Measurements from ENCODE around the gene PGLYRP2. TPM values are rescaled to one million over a fixed set of nuclear protein-coding genes. Genes with fewer than 3 reads are reported as not detected.

PGLYRP2 gene
- total and polyA plus RNA-seq, 2 donors (not counting 1 experiment from before 2014, with no cell fraction given): not detected

GRCh38 chr19:15526408-15526807 lies 47.1 kb upstream of the PGLYRP2 start:
- H3K9me3 ChIP-seq (ENCODE audit: control insufficient read depth, insufficient read depth, low read depth, low read length): no peaks in the 10 kb centered on the region
- no peak for TF ChIP-seq CTCF (conservative IDR thresholded peaks at IDR 0.05 in 1 of 2, IDR thresholded peaks at IDR 0.05 in 1 of 2; ENCODE audit: low read depth in 1 of 2, low read length in 2 of 2)
- no peak for TF ChIP-seq EZH2 (IDR thresholded peaks at IDR 0.05; ENCODE audit: low read length, missing control alignments)
- H3K79me2 ChIP-seq (ENCODE audit: control insufficient read depth, insufficient read depth, low read length): no peaks in the 10 kb centered on the region
- no peak overlapping the region for H3K4me3 ChIP-seq (replicated peaks in 1 of 4; ENCODE audit: control extremely low read depth in 1 of 4, insufficient read depth in 1 of 4, low read depth in 3 of 4, low read length in 4 of 4)
- no peak for DNase-seq (ENCODE audit: low read depth in 2 of 2)
- H4K20me1 ChIP-seq (ENCODE audit: control insufficient read depth, extremely low read depth, insufficient read depth, low read length): no peaks in the 10 kb centered on the region
- H3K27me3 ChIP-seq (ENCODE audit: control insufficient read depth, insufficient read depth, low read length): no peaks in the 10 kb centered on the region
- H3K27ac ChIP-seq (ENCODE audit: insufficient read depth, low read length): no peak overlapping the region
- H3K4me1 ChIP-seq (ENCODE audit: control insufficient read depth, extremely low read depth, insufficient read depth, low read length): no peaks in the 10 kb centered on the region
- H3K9ac ChIP-seq (ENCODE audit: insufficient read depth, low read length): no peak overlapping the region
- H2AFZ ChIP-seq (ENCODE audit: low read length): no peak overlapping the region
- H3K4me2 ChIP-seq (ENCODE audit: extremely low read depth, insufficient read depth, low read length): no peak overlapping the region
- no peaks in the 10 kb centered on the region for H3K36me3 ChIP-seq (ENCODE audit: control insufficient read depth, insufficient read depth, low read length)

- no peak overlapping the region for H3K4me2 ChIP-seq (ENCODE audit: extremely low read depth, insufficient read depth, low read length)
- H3K9me3 ChIP-seq (ENCODE audit: control insufficient read depth, insufficient read depth, low read depth, low read length): no peaks in the 10 kb centered on the region
- H3K4me3 ChIP-seq (replicated peaks in 1 of 4; ENCODE audit: control extremely low read depth in 1 of 4, insufficient read depth in 1 of 4, low read depth in 3 of 4, low read length in 4 of 4): no peak overlapping the region
- no peaks in the 10 kb centered on the region for H4K20me1 ChIP-seq (ENCODE audit: control insufficient read depth, extremely low read depth, insufficient read depth, low read length)
- H3K79me2 ChIP-seq (ENCODE audit: control insufficient read depth, insufficient read depth, low read length): no peaks in the 10 kb centered on the region
- no peak overlapping the region for H3K9ac ChIP-seq (ENCODE audit: insufficient read depth, low read length)
- no peaks in the 10 kb centered on the region for H3K27me3 ChIP-seq (ENCODE audit: control insufficient read depth, insufficient read depth, low read length)
- no peaks in the 10 kb centered on the region for H3K4me1 ChIP-seq (ENCODE audit: control insufficient read depth, extremely low read depth, insufficient read depth, low read length)
- no peaks in the 10 kb centered on the region for H3K36me3 ChIP-seq (ENCODE audit: control insufficient read depth, insufficient read depth, low read length)
- no peak overlapping the region for H2AFZ ChIP-seq (ENCODE audit: low read length)
- TF ChIP-seq CTCF (conservative IDR thresholded peaks at IDR 0.05 in 1 of 2, IDR thresholded peaks at IDR 0.05 in 1 of 2; ENCODE audit: low read depth in 1 of 2, low read length in 2 of 2) (no peak), EZH2 (IDR thresholded peaks at IDR 0.05; ENCODE audit: low read length, missing control alignments) (no peak)
- no peak for DNase-seq (ENCODE audit: low read depth in 2 of 2)
- H3K27ac ChIP-seq (ENCODE audit: insufficient read depth, low read length): no peak overlapping the region
Observed at GRCh38 chr19:15525291-15525690, 46.0 kb upstream of the PGLYRP2 start.

GRCh38 chr19:15524781-15525180 lies 45.5 kb upstream of the PGLYRP2 start:
- Histone ChIP-seq H3K9ac (ENCODE audit: insufficient read depth, low read length) (no peak overlapping the region), H3K79me2 (ENCODE audit: control insufficient read depth, insufficient read depth, low read length) (no peaks in the 10 kb centered on the region), H3K9me3 (ENCODE audit: control insufficient read depth, insufficient read depth, low read depth, low read length) (no peaks in the 10 kb centered on the region), H4K20me1 (ENCODE audit: control insufficient read depth, extremely low read depth, insufficient read depth, low read length) (no peaks in the 10 kb centered on the region), H3K4me3 (replicated peaks in 1 of 4; ENCODE audit: control extremely low read depth in 1 of 4, insufficient read depth in 1 of 4, low read depth in 3 of 4, low read length in 4 of 4) (no peak overlapping the region), H3K4me2 (ENCODE audit: extremely low read depth, insufficient read depth, low read length) (no peak overlapping the region), H3K27ac (ENCODE audit: insufficient read depth, low read length) (no peak overlapping the region), H3K27me3 (ENCODE audit: control insufficient read depth, insufficient read depth, low read length) (no peaks in the 10 kb centered on the region), H3K4me1 (ENCODE audit: control insufficient read depth, extremely low read depth, insufficient read depth, low read length) (no peaks in the 10 kb centered on the region), H2AFZ (ENCODE audit: low read length) (no peak overlapping the region), H3K36me3 (ENCODE audit: control insufficient read depth, insufficient read depth, low read length) (no peaks in the 10 kb centered on the region)
- no peak for DNase-seq (ENCODE audit: low read depth in 2 of 2)
- TF ChIP-seq CTCF (conservative IDR thresholded peaks at IDR 0.05 in 1 of 2, IDR thresholded peaks at IDR 0.05 in 1 of 2; ENCODE audit: low read depth in 1 of 2, low read length in 2 of 2) (no peak), EZH2 (IDR thresholded peaks at IDR 0.05; ENCODE audit: low read length, missing control alignments) (no peak)

All from fibroblast of lung (primary cell).